HFF-Myc (cell line): Measurements from ENCODE around the gene TRMT1.

Source experiments
- DNase-seq: peaks from one replicate; pipeline ENCODE4 v3.0.0-alpha.2; 2011; ENCODE audit warnings: low read depth; ENCODE audit errors: extremely low read depth
- H3K4me3 ChIP-seq: replicated peaks from 2 replicates; pipeline ENCODE4 v1.5.1; 2011; ENCODE audit warnings: low read depth, mild to moderate bottlenecking, control low read depth, low read length
- TF ChIP-seq, protein P1 (sequence below): IDR thresholded peaks from 2 replicates; pipeline ENCODE4 v1.5.1; 2012; ENCODE audit warnings: mild to moderate bottlenecking, low read depth, low read length, control low read depth; ENCODE audit errors: missing control alignments

Gene TRMT1

DNA sequence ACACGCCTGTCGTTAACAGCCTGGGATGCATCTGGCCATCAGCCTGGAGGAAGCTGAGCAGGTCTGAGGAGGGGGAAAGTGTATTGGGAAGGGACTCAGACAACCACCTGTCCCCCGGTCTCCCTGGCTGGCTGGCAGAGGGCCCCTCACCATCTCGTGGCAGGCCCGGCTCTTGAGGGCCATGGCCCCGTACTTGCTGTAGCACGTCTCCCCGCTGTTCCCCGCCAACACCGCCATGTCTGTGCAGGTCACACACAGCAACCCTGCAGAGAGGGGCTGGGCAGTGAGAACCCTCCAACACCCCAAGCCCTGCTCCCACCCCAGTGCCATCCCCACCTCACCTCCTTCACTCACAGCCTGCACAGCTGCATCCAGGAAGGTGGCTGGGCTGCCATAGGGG, 4.0 kb downstream of the TRMT1 start:
- no peak overlapping the region for H3K4me3 ChIP-seq
- DNase-seq: no peak
- TF ChIP-seq, protein P1, sequence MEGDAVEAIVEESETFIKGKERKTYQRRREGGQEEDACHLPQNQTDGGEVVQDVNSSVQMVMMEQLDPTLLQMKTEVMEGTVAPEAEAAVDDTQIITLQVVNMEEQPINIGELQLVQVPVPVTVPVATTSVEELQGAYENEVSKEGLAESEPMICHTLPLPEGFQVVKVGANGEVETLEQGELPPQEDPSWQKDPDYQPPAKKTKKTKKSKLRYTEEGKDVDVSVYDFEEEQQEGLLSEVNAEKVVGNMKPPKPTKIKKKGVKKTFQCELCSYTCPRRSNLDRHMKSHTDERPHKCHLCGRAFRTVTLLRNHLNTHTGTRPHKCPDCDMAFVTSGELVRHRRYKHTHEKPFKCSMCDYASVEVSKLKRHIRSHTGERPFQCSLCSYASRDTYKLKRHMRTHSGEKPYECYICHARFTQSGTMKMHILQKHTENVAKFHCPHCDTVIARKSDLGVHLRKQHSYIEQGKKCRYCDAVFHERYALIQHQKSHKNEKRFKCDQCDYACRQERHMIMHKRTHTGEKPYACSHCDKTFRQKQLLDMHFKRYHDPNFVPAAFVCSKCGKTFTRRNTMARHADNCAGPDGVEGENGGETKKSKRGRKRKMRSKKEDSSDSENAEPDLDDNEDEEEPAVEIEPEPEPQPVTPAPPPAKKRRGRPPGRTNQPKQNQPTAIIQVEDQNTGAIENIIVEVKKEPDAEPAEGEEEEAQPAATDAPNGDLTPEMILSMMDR: no peak

DNA sequence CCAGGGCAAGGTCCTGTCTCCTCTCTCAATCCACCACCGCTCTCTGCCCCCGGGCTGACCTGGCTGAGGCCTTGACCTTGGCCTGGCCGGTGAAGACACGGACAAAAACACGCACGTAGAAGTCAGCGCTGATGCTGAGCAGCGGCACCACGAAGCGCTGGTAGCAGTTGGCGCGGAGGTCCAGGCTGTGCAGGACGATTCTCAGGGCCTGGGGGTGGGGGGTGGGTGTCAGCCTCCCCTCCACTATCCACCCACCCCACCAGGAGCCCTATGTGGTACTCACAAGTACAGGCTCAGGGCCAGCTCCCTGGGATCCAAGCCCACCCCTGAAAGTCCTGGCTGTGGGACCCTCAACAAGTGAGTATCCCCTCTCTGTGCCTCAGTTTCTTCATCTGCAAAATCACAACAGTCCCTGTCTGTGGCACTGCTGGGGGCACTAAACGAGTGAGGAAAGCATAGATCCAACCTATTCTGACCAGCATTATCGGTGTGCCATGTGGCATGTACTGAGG, 6.4 kb downstream of the TRMT1 start:
- TF ChIP-seq, protein P1: no peak
- no peak overlapping the region for H3K4me3 ChIP-seq
- DNase-seq: no peak

DNA sequence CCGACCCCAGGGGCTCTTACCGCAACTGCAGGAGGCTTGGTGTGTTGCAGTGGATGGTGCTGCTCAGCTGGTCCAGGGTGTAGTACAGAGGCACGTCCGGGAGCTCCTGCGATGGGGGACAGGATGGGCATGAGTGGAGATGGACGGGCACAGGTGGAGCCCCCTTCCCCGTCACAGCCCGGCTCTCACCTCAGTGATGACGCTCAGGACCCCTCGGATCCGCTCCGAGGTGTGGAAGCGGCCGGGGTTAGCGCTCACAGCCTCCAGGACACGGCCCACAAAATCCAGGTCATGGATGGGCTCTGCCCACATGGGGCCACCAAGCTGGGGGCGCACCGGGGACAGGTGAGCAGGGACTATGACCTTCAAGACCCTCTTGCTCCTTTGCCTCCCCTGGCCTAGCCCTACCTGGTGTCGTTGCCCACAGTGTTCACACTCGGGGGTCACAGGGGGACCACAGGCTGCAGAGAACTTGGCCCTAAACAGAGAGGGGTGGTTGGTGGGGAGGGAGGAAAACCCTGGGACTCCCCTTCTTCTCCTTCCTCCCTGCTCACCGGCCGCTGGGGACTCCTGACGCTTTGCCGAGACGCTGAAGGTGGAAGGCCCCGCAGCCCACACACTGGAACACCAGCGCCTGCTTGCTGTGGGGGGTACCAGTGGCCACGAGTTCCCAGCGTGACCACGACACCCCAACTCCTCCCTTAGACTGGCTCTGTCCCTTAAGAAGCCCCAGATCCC, 7.0 kb downstream of the TRMT1 start:
- no peak for DNase-seq
- TF ChIP-seq, protein P1: no peak
- no peak overlapping the region for H3K4me3 ChIP-seq

DNA sequence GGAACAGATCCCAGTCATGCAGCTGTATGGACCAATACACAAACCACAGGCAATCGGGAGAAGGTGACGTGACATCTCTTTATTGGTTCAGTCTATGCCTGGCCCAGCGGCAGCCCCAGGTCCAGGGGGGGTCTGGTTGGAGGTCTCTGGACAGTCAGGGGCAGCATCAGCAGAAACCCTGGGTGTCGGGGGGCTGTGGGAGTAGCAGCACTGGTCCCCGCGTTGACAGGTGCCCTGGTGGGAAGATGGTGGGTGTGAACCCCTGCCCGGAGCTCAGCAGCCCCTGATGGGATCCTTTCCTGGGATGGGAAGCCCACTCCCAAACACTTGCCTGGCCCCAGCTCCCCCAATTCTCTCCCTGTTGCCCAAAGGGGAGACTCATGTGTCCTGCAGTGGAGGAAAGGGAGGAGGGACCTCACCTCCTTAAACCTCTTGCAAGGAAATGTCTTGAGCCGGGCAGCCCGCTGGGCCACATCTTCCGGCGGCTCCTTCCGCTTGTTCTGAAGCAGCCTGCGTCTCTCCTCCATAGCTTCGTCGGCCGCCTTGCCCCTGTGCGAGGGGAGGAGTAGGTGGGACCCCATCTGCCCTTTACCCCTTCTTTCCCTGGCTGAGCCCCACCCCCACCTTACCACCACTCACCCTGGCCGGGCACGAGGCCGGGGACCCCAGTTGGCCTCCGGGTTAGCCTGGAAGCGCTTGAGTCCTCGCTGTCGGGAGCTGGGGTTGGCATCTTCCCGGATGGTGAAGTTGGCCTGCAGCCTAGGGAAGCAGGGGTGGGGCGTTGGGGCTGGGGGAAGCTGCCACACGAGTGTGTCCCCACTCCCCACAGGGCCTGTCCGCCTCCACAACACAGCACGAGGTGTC, 11.5 kb downstream of the TRMT1 start:
- no peak for DNase-seq
- H3K4me3 ChIP-seq: no peak overlapping the region
- TF ChIP-seq, protein P1: no peak

DNA sequence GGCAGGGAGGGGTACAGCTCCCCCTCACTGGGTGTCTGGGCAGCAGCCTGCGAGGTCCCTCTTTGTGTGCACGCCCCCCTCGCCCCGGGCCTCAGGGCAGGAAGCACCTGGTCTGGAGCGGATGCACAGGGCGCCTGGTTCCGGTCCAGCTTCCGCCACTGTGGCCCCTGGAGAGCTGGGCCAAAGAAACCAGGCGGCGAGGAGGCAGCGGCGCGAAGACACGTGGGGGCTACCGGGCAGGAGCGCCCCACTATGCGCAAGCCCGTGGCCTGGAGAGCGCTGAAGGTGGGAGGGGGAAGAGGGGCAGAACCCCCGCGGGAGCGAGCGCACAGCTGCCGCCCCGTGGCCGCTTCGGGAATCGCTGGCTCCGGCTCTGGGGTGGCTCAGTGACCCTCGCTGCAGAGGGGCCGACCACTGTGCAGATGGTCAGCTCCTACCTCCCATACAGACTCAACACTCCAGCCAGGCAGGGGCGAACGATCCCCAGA, 12.1 kb downstream of the TRMT1 start:
- TF ChIP-seq, protein P1: peak; percentile 68
- H3K4me3 ChIP-seq: no peak overlapping the region
- DNase-seq: no peak

DNA sequence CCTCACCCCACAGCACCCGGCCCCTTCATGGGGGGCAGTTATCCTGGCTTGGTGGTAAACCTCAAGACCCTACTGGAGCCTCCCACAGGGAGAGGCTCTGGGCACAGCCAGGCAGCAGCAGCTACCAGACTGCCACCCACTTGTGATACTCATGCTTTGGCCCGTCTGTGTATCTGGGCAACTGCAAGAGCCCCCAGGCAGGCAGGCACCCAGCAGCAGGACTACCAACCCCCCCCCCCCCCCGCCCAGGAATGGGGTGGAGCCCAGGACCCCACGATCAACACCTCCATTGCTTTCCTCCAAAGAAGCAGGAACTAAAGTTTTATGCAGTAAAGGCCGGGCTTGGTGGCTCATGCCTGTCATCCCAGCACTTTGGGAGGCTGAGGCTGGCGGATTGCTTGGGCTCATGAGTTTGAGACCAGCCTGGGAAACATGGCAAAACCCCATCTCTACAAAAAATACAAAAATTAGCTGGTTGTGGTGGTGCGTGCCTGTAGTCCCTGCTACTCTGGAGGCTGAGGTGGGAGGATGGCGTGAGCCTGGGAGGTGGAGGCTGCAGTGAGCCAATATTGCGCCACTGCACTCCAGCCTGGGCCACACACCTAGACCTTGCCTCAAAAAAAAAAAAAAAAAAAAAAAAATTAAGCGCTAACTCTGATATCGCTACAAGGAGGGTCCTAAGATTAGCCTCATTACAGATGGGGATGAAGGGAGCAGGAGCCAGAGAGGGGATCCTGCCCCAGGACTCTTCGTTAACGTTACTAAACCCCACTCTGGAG, 12.8 kb downstream of the TRMT1 start:
- H3K4me3 ChIP-seq: no peak overlapping the region
- TF ChIP-seq, protein P1: no peak
- DNase-seq: no peak
